Trophoblast cell (in vitro differentiated cells and primary cell): Measurements from ENCODE around the gene CCNK.

ENCODE experiments used
- DNase-seq, 2 donors: peaks; one replicate each; pipeline ENCODE4 v3.0.0-alpha.2; 2016
- H2AFZ ChIP-seq: 2 replicates; pipeline ENCODE4 v1.6.1; 2013; ENCODE audit warnings: low read length, moderate library complexity, mild to moderate bottlenecking; ENCODE audit not compliant: insufficient read depth, poor library complexity
- H2AK5ac ChIP-seq: 2 replicates; pipeline ENCODE4 v1.6.1; 2013; ENCODE audit warnings: mild to moderate bottlenecking, low read length
- H2BK120ac ChIP-seq: 2 replicates; pipeline ENCODE4 v1.6.1; 2013; ENCODE audit warnings: low read length, mild to moderate bottlenecking, moderate library complexity; ENCODE audit not compliant: insufficient read depth, poor library complexity
- H2BK12ac ChIP-seq: 2 replicates; pipeline ENCODE4 v1.6.1; 2013; ENCODE audit warnings: mild to moderate bottlenecking, low read length, moderate library complexity
- H2BK5ac ChIP-seq: 2 replicates; pipeline ENCODE4 v1.6.1; 2013; ENCODE audit warnings: low read length, low read depth, moderate library complexity, mild to moderate bottlenecking; ENCODE audit not compliant: poor library complexity
- H3K14ac ChIP-seq: 2 replicates; pipeline ENCODE4 v1.6.1; 2013; ENCODE audit warnings: mild to moderate bottlenecking, low read length
- H3K18ac ChIP-seq: 2 replicates; pipeline ENCODE4 v1.6.1; 2013; ENCODE audit warnings: mild to moderate bottlenecking, low read length
- H3K23ac ChIP-seq: 2 replicates; pipeline ENCODE4 v1.6.1; 2013; ENCODE audit warnings: low read length
- H3K27ac ChIP-seq: 2 replicates; pipeline ENCODE4 v1.5.1; 2013; ENCODE audit warnings: low read depth, mild to moderate bottlenecking, inconsistent platforms, low read length, moderate library complexity
- H3K27me3 ChIP-seq: 2 replicates; pipeline ENCODE4 v1.6.1; 2013; ENCODE audit warnings: inconsistent platforms, mild to moderate bottlenecking, low read length, moderate library complexity; ENCODE audit not compliant: insufficient read depth
- H3K36me3 ChIP-seq, 2 experiments: 1 replicate in 1 of 2; 2 replicates in 1 of 2; pipeline ENCODE4 v1.6.1; 2013; ENCODE audit warnings: low read length in 2 of 2, mild to moderate bottlenecking in 2 of 2, moderate library complexity in 1 of 2; ENCODE audit not compliant: insufficient read depth in 2 of 2, control insufficient read depth in 1 of 2
- H3K4ac ChIP-seq: 2 replicates; pipeline ENCODE4 v1.6.1; 2013; ENCODE audit warnings: low read depth, mild to moderate bottlenecking, low read length, moderate library complexity
- H3K4me1 ChIP-seq, 2 experiments: 1 replicate in 1 of 2; 2 replicates in 1 of 2; pipeline ENCODE4 v1.6.1; 2013; ENCODE audit warnings: low read length in 2 of 2, mild to moderate bottlenecking in 2 of 2, moderate library complexity in 1 of 2; ENCODE audit not compliant: insufficient read depth in 2 of 2, control insufficient read depth in 1 of 2
- H3K4me2 ChIP-seq: 2 replicates; pipeline ENCODE4 v1.6.1; 2013; ENCODE audit warnings: inconsistent platforms, mild to moderate bottlenecking, low read length, moderate library complexity
- H3K4me3 ChIP-seq: 2 replicates; pipeline ENCODE4 v1.5.1; 2013; ENCODE audit warnings: mild to moderate bottlenecking, low read depth, low read length, inconsistent platforms
- H3K79me1 ChIP-seq: one replicate; pipeline ENCODE4 v1.6.1; 2013; ENCODE audit warnings: low read length
- H3K79me2 ChIP-seq: 2 replicates; pipeline ENCODE4 v1.6.1; 2013; ENCODE audit warnings: low read length, mild to moderate bottlenecking; ENCODE audit not compliant: control insufficient read depth, insufficient read depth, poor library complexity
- H3K9ac ChIP-seq: 2 replicates; pipeline ENCODE4 v1.6.1; 2013; ENCODE audit warnings: mild to moderate bottlenecking, low read length
- H3K9me3 ChIP-seq: 2 replicates; pipeline ENCODE4 v1.6.1; 2013; ENCODE audit warnings: low read depth, mild to moderate bottlenecking, control low read depth, inconsistent platforms, low read length; ENCODE audit not compliant: insufficient read depth
- H4K12ac ChIP-seq: 2 replicates; pipeline ENCODE4 v1.6.1; 2013; ENCODE audit warnings: low read depth, mild to moderate bottlenecking, low read length, moderate library complexity
- H4K8ac ChIP-seq: 2 replicates; pipeline ENCODE4 v1.6.1; 2013; ENCODE audit warnings: low read depth, mild to moderate bottlenecking, low read length, moderate library complexity
- H4K91ac ChIP-seq: one replicate; pipeline ENCODE4 v1.6.1; 2013; ENCODE audit warnings: low read depth, mild to moderate bottlenecking, low read length, moderate library complexity
- WGBS: extraction: QIAGEN DNeasy Blood & Tissue Kit; methylation state at CpG from one replicate; pipeline ENCODE4 v1.1.7; 2013; ENCODE audit warnings: missing lambda C conversion rate; ENCODE audit not compliant: insufficient read length, insufficient coverage; ENCODE audit errors: extremely low coverage; 5-methylcytosine and 5-hydroxymethylcytosine counted together

The CCNK gene

GRCh38 chr14:99531251-99532096 lies 50.3 kb downstream of the CCNK start:
- H3K14ac ChIP-seq, result no peak overlapping the region

DNA sequence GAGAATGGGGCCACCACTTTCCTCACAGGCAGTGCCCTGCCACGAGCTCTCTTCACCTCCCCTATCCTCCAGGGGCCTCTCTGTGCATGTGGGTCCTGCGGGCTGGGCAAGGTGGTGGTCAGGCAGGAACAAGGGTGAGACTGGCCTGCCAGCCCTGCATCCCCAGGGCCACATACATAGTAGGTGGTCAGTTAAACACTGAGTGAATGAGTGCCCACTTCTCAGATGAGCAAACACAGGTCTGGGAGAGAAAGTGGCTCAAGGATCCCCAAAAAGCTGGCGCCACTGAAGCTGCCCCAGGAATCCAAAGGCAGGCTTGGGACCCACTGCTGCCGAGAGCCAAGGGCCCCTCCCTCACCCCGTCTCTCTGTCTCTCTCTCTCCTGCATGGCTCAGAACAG lies 51.1 kb downstream of the CCNK start:
- Histone ChIP-seq H2AK5ac (no peak overlapping the region), H4K91ac (no peak overlapping the region), H3K4me1 (peaks cover 16 to 18% of the 10 kb centered on the region in 2 experiments), H4K12ac (no peak overlapping the region), H3K9ac (no peak overlapping the region), H3K27ac (no peak overlapping the region), H2BK12ac (no peak overlapping the region), H3K18ac (no peak overlapping the region), H3K9me3 (no peaks in the 10 kb centered on the region), H3K36me3 (peaks cover 0 to 4% of the 10 kb centered on the region in 2 experiments), H2BK5ac (no peak overlapping the region), H3K27me3 (no peaks in the 10 kb centered on the region), H4K8ac (no peak overlapping the region), H2BK120ac (no peak overlapping the region), H3K4ac (no peak overlapping the region), H2AFZ (no peak overlapping the region), H3K4me2 (no peak overlapping the region), H3K4me3 (no peak overlapping the region), H3K79me2 (peaks cover 7% of the 10 kb centered on the region), H3K79me1 (peaks cover 6% of the 10 kb centered on the region), H3K14ac (no peak overlapping the region), H3K23ac (no peak overlapping the region)
- no CpG with 5 or more reads among the region's 5 CpGs for WGBS
- DNase-seq, result peak in 1 of 2 donors; percentile 21

More at GRCh38 chr14:99531251-99532096, 50.3 kb downstream of the CCNK start:
- Histone ChIP-seq H2BK12ac (no peak overlapping the region), H3K4ac (no peak overlapping the region), H4K8ac (no peak overlapping the region), H3K4me3 (no peak overlapping the region), H2AFZ (no peak overlapping the region), H3K36me3 (peaks cover 0 to 4% of the 10 kb centered on the region in 2 experiments), H4K12ac (no peak overlapping the region), H3K23ac (no peak overlapping the region), H3K27ac (no peak overlapping the region), H3K79me2 (peaks cover 2% of the 10 kb centered on the region), H4K91ac (no peak overlapping the region), H2AK5ac (no peak overlapping the region), H3K4me2 (no peak overlapping the region), H3K18ac (no peak overlapping the region), H3K9me3 (no peaks in the 10 kb centered on the region), H3K27me3 (no peaks in the 10 kb centered on the region), H3K9ac (no peak overlapping the region), H3K4me1 (peaks cover 8 to 10% of the 10 kb centered on the region in 2 experiments), H2BK5ac (no peak overlapping the region), H2BK120ac (no peak overlapping the region), H3K79me1 (peaks cover 3% of the 10 kb centered on the region)
- no peak for DNase-seq
- WGBS, result no CpG with 5 or more reads among the region's 14 CpGs

DNA sequence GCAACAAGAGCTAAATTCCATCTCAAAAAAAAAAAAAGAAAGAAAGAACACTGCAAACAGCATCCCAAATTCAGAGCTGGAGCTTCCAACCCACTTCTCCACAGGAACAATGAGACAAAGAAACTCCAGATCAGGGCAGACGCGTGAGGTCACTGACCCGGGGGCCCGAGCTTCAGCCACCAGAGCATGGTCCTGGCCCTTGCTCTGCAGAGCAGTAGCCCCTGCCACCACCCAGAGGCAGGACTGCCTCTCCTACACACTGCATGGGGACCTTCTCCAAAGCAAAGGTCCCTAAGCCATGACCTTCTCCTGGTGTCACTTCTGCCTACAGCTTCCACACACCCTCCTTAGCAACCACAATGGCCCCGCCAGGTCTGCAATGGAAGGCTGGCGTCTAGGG lies 53.1 kb downstream of the CCNK start:
- Histone ChIP-seq H3K36me3 (peaks cover 0 to 4% of the 10 kb centered on the region in 2 experiments), H3K27me3 (no peaks in the 10 kb centered on the region), H3K79me1 (peaks cover 6% of the 10 kb centered on the region), H2AFZ (no peak overlapping the region), H4K91ac (no peak overlapping the region), H2BK5ac (no peak overlapping the region), H2AK5ac (no peak overlapping the region), H3K4me1 (peaks cover 27 to 28% of the 10 kb centered on the region in 2 experiments), H3K9me3 (no peaks in the 10 kb centered on the region), H3K14ac (no peak overlapping the region), H3K4me3 (no peak overlapping the region), H3K23ac (no peak overlapping the region), H4K8ac (no peak overlapping the region), H2BK12ac (no peak overlapping the region), H3K4me2 (no peak overlapping the region), H3K27ac (no peak overlapping the region), H3K18ac (no peak overlapping the region), H3K9ac (no peak overlapping the region), H4K12ac (no peak overlapping the region), H3K4ac (no peak overlapping the region), H2BK120ac (no peak overlapping the region), H3K79me2 (peaks cover 5% of the 10 kb centered on the region)
- WGBS, result no CpG with 5 or more reads among the region's 6 CpGs
- no peak for DNase-seq

- H2BK12ac ChIP-seq, result no peak overlapping the region
- no peaks in the 10 kb centered on the region for H3K27me3 ChIP-seq
- no peak overlapping the region for H3K18ac ChIP-seq
- peaks cover 5% of the 10 kb centered on the region for H3K79me2 ChIP-seq
- no peak overlapping the region for H4K12ac ChIP-seq
- DNase-seq, result no peak
- H4K8ac ChIP-seq, result no peak overlapping the region
- no peak overlapping the region for H3K23ac ChIP-seq
- H3K4ac ChIP-seq, result no peak overlapping the region
- no peak overlapping the region for H3K4me3 ChIP-seq
- peaks cover 0 to 4% of the 10 kb centered on the region in 2 experiments for H3K36me3 ChIP-seq
- H2AFZ ChIP-seq, result no peak overlapping the region
- no peaks in the 10 kb centered on the region for H3K9me3 ChIP-seq
- peaks cover 27 to 28% of the 10 kb centered on the region in 2 experiments for H3K4me1 ChIP-seq
- H3K79me1 ChIP-seq, result peaks cover 6% of the 10 kb centered on the region
- no peak overlapping the region for H2AK5ac ChIP-seq
- H4K91ac ChIP-seq, result no peak overlapping the region
- H3K27ac ChIP-seq, result no peak overlapping the region
- H3K14ac ChIP-seq, result no peak overlapping the region
- H2BK120ac ChIP-seq, result no peak overlapping the region
- H2BK5ac ChIP-seq, result no peak overlapping the region
- H3K9ac ChIP-seq, result no peak overlapping the region
- no CpG with 5 or more reads among the region's 13 CpGs for WGBS
- H3K4me2 ChIP-seq, result no peak overlapping the region
Measured at GRCh38 chr14:99534863-99535262, 53.7 kb downstream of the CCNK start.
